ENCODE data around the gene INPP5K.

GRCh38 chr17:1511756-1512321, 4.6 kb downstream of the INPP5K start:
- no peak for TF ChIP-seq POLR2AphosphoS5 (IDR thresholded peaks at IDR 0.05; ENCODE audit: borderline replicate concordance, low read depth, low read length)
- no peak for TF ChIP-seq EZH2 (IDR thresholded peaks at IDR 0.05)
- no peak for TF ChIP-seq FOXP2 (optimal IDR thresholded peaks at IDR 0.05; ENCODE audit: control extremely low read depth, extremely low read length, insufficient read depth)

All from SK-N-MC (cell line).